Endothelial cell of umbilical vein (primary cell): ENCODE data around the gene STARD9. TPM values are rescaled to one million over a fixed set of nuclear protein-coding genes. Genes with fewer than 3 reads are reported as not detected.

Experiments used
- BruUV-seq: library from RNA; stranded (reverse); fragments of 400-500 nt; replicated peaks from 2 replicates; lab custom pipeline; 2021; lab: Mats Ljungman, UMichigan
- CTCF ChIA-PET: fragments of 300-600, 350-600 bp; sonication (Branson Sonifier 250); formaldehyde crosslinking; loops from one replicate; lab custom pipeline; 2021; ENCODE audit warnings: antibody characterized with exemption, inconsistent platforms; lab: Charles Lee
- POLR2A ChIA-PET: fragments of 300-600, 350-600 bp; sonication (Branson Sonifier 250); formaldehyde crosslinking; loops from one replicate; lab custom pipeline; 2021; ENCODE audit warnings: antibody characterized with exemption, inconsistent platforms; lab: Charles Lee
- DNase-seq: peaks from one replicate; pipeline ENCODE4 v3.0.0-alpha.2; 2011; ENCODE audit warnings: low read depth, low spot score
- FAIRE-seq: peaks from 2 replicates; lab custom pipeline; 2011; peaks lifted over from hg19 to GRCh38; lab: Jason Lieb, UNC
- H2AFZ ChIP-seq: 2 replicates; pipeline ENCODE4 v1.6.0; 2012; ENCODE audit warnings: low read depth, low read length, control low read depth, inconsistent platforms
- H3K27ac ChIP-seq: 2 replicates; pipeline ENCODE4 v1.5.1; 2011; ENCODE audit warnings: low read depth, mild to moderate bottlenecking, control low read depth, low read length, moderate library complexity; ENCODE audit not compliant: insufficient read depth
- H3K27me3 ChIP-seq, 2 experiments: 2 replicates each; pipeline versions ENCODE4 v1.6.0 to v1.6.1; 2011; ENCODE audit warnings: low read length in 2 of 2, mixed read lengths in 1 of 2; ENCODE audit not compliant: control insufficient read depth in 2 of 2, insufficient read depth in 2 of 2
- H3K36me3 ChIP-seq, 2 experiments: 2 replicates in 1 of 2; 3 replicates in 1 of 2; pipeline ENCODE4 v1.5.1; 2011; ENCODE audit warnings: low read length in 2 of 2, mild to moderate bottlenecking in 1 of 2, moderate library complexity in 1 of 2; ENCODE audit not compliant: control insufficient read depth in 2 of 2, insufficient read depth in 2 of 2; ENCODE audit errors: extremely low read depth in 1 of 2
- H3K4me1 ChIP-seq: 3 replicates; pipeline ENCODE4 v1.5.1; 2011; ENCODE audit warnings: mild to moderate bottlenecking, low read length; ENCODE audit not compliant: control insufficient read depth, insufficient read depth; ENCODE audit errors: extremely low read depth
- H3K4me2 ChIP-seq: 2 replicates; pipeline ENCODE4 v1.6.1; 2011; ENCODE audit warnings: low read length, control low read depth, mixed read lengths; ENCODE audit not compliant: insufficient read depth
- H3K4me3 ChIP-seq, 3 experiments: fragments of 200-600 bp in 1 of 3; sonication (generic), shearing (Covaris generic) in 1 of 3; replicated peaks in 1 of 3; 2 replicates each; pipeline ENCODE4 v1.5.1; 2011 to 2016; ENCODE audit warnings: control low read depth in 3 of 3, low read length in 3 of 3, mild to moderate bottlenecking in 2 of 3, inconsistent platforms in 1 of 3, low read depth in 1 of 3, moderate library complexity in 1 of 3; ENCODE audit not compliant: insufficient read depth in 1 of 3
- H3K79me2 ChIP-seq: 2 replicates; pipeline ENCODE4 v1.6.0; 2012; ENCODE audit warnings: low read length, inconsistent platforms; ENCODE audit not compliant: control insufficient read depth, insufficient read depth
- H3K9ac ChIP-seq: replicated peaks from 2 replicates; pipeline ENCODE3; 2011; ENCODE audit warnings: low read length, control low read depth; ENCODE audit not compliant: insufficient read depth; ENCODE audit errors: extremely low read depth
- H3K9me1 ChIP-seq: replicated peaks from 3 replicates; pipeline ENCODE4 v1.6.0; 2011; ENCODE audit warnings: mild to moderate bottlenecking, low read length; ENCODE audit not compliant: control insufficient read depth, insufficient read depth; ENCODE audit errors: extremely low read depth
- H3K9me3 ChIP-seq: replicated peaks from 2 replicates; pipeline ENCODE4 v1.5.1; 2012; ENCODE audit warnings: low read length, inconsistent platforms; ENCODE audit not compliant: control insufficient read depth, insufficient read depth
- H4K20me1 ChIP-seq: replicated peaks from 2 replicates; pipeline ENCODE3; 2011; ENCODE audit warnings: mild to moderate bottlenecking, low read length; ENCODE audit not compliant: control insufficient read depth, insufficient read depth; ENCODE audit errors: extremely low read depth
- EZH2 ChIP-seq: IDR thresholded peaks from 2 replicates; pipeline ENCODE4 v1.6.1; 2012; ENCODE audit warnings: borderline replicate concordance, low read depth, mild to moderate bottlenecking, moderate library complexity, low read length, inconsistent platforms; ENCODE audit not compliant: severe bottlenecking
- FOS ChIP-seq: IDR thresholded peaks from 2 replicates; pipeline ENCODE4 v1.6.1; 2011; ENCODE audit warnings: mild to moderate bottlenecking, low read length, moderate library complexity, borderline replicate concordance; ENCODE audit not compliant: insufficient read depth
- GATA2 ChIP-seq: IDR thresholded peaks from 2 replicates; pipeline ENCODE4 v1.7.0; 2011; ENCODE audit warnings: low read depth, mild to moderate bottlenecking, moderate library complexity, mixed read lengths, low read length; ENCODE audit not compliant: insufficient read length, insufficient read depth
- JUN ChIP-seq: IDR thresholded peaks from 2 replicates; pipeline ENCODE4 v1.6.1; 2011; ENCODE audit warnings: borderline replicate concordance, low read depth; ENCODE audit not compliant: insufficient read length, insufficient read depth
- MYC ChIP-seq: IDR thresholded peaks from one replicate; pipeline ENCODE4 v1.6.1; 2011; ENCODE audit warnings: mild to moderate bottlenecking, low read depth, low read length
- POLR2A ChIP-seq: IDR thresholded peaks from 2 replicates; pipeline ENCODE4 v1.6.1; 2012; ENCODE audit warnings: low read depth, mild to moderate bottlenecking, control low read depth, low read length
- POLR2AphosphoS5 ChIP-seq: IDR thresholded peaks from 2 replicates; pipeline ENCODE4 v1.6.1; 2012; ENCODE audit warnings: low read depth, mild to moderate bottlenecking, control low read depth, low read length, moderate library complexity; ENCODE audit not compliant: insufficient read depth
- dilution Hi-C: fragments of 300-500 bp; cut with MboI; formaldehyde crosslinking; loops from one replicate; pipeline ENCODE4 v1.15.0; 2019; ENCODE audit warnings: low sequenced_read_pairs; ENCODE audit not compliant: extremely low pct_ligation_motif_present
- intact Hi-C: fragments of 100-400 bp; cut with micrococcal nuclease; formaldehyde crosslinking; loops from one replicate; pipeline ENCODE4 v1.10.0; 2022
- polyA plus RNA-seq, 4 experiments: library from polyadenylated mRNA; depleted of rRNA in 3 of 4; stranded (reverse) in 3 of 4; unstranded in 1 of 4; fragments of >200 nt; gene quantifications; 2 replicates each; pipeline versions ENCODE4 v1.2.1 to v1.2.3, GENCODE V29; 2011 to 2012; ENCODE audit warnings: missing spikeins in 1 of 4
- total RNA-seq: library from RNA; stranded (reverse); gene quantifications from 2 replicates; pipeline ENCODE4 v1.2.3, GENCODE V29; 2021
- TF ChIP-seq, protein P1 (sequence below): IDR thresholded peaks from 2 replicates; pipeline ENCODE4 v1.6.1; 2011; ENCODE audit not compliant: insufficient read depth, insufficient read length
- TF ChIP-seq, protein P2 (sequence below), 2 donors: IDR thresholded peaks; 1 replicate in 1 of 2; 2 replicates in 1 of 2; pipeline ENCODE4 v1.5.1; 2011; ENCODE audit warnings: low read length in 2 of 2, mild to moderate bottlenecking in 2 of 2, moderate library complexity in 2 of 2, control low read depth in 1 of 2, inconsistent platforms in 1 of 2, low read depth in 1 of 2; ENCODE audit not compliant: insufficient read depth in 1 of 2; ENCODE audit errors: extremely low read depth in 1 of 2

STARD9 gene
- total and polyA plus RNA-seq, 2 donors (not counting 3 experiments of a cell fraction or from before 2014, with no cell fraction given) = 4.6 to 17.5 TPM

DNA sequence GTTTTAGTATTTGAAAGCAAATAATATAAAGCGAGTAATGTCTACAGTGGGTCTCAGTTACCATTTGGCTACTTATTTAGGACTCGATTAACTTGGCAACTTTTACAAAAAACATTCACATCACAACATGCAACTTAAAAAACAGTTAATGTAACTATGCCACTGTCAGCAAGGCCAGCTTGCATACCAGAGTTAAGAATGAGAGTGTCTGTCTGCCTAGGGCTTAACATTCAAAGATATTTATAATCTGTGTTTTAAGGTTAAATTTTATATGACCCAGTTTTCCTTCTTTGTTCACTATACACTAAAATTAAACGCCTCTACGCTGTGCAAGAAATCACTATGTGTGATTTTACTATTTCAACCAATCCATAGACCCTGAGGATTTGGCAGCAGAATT is 166.7 kb downstream of the STARD9 start:
- H3K36me3 ChIP-seq = peaks cover 4% of the 10 kb centered on the region in 2 experiments
- H3K9ac ChIP-seq = no peak overlapping the region
- H3K27ac ChIP-seq = no peak overlapping the region
- peaks cover 5% of the 10 kb centered on the region for H3K4me1 ChIP-seq
- CTCF ChIA-PET = no interaction called here
- H3K4me3 ChIP-seq = no peak overlapping the region
- intact Hi-C loops (no loop called here), dilution Hi-C loops (no loop called here)
- no peak overlapping the region for H3K4me2 ChIP-seq
- TF ChIP-seq MYC (no peak), FOS (no peak)
- POLR2A ChIA-PET = no interaction called here
- H3K79me2 ChIP-seq = no peaks in the 10 kb centered on the region
- H4K20me1 ChIP-seq = no peaks in the 10 kb centered on the region
- H3K9me1 ChIP-seq = no peaks in the 10 kb centered on the region
- H3K27me3 ChIP-seq = no peaks in the 10 kb centered on the region
- H3K9me3 ChIP-seq = no peaks in the 10 kb centered on the region
- DNase-seq (no peak), FAIRE-seq (no peak)
- no peak overlapping the region for H2AFZ ChIP-seq
- BruUV-seq = no TSS peak

DNA sequence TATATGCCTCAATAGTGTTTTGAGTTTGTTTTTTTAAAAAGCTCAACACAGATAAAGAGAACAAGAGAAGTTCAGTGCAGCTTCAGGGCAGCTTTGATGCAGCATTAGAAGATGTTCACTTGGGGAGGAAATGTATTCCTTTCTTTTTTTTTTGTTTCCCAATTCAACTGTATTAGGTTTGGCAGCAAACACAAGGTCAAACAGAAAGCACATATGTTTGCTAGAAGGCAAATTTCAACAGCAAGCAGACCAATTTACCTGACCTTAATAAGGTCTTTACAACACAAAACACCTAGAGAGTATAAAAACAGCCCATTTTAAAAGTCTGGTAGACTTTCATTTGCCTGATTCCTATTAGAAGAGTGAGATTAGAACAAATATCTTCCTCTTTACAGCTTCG is 168.8 kb downstream of the STARD9 start:
- Histone ChIP-seq H3K9me1 (no peaks in the 10 kb centered on the region), H3K27me3 (no peaks in the 10 kb centered on the region), H2AFZ (no peak overlapping the region), H3K4me2 (no peak overlapping the region), H3K79me2 (no peaks in the 10 kb centered on the region), H3K36me3 (peaks cover 4% of the 10 kb centered on the region in 2 experiments), H4K20me1 (no peaks in the 10 kb centered on the region), H3K27ac (no peak overlapping the region), H3K4me3 (no peak overlapping the region), H3K9ac (no peak overlapping the region), H3K4me1 (no peaks in the 10 kb centered on the region), H3K9me3 (no peaks in the 10 kb centered on the region)
- ChIA-PET CTCF (interaction anchor here (1.5 kb wide), 1 partner anchor 182 kb away, joined by 4 read pairs; no protein-coding TSS in a partner anchor), POLR2A (interaction anchor here (0.7 kb wide), 1 partner anchor 267 kb away, joined by 3 read pairs; no protein-coding TSS in a partner anchor)
- FAIRE-seq = no peak
- intact Hi-C loops (no loop called here), dilution Hi-C loops (no loop called here)
- DNase-seq = no peak
- no TSS peak for BruUV-seq
- TF ChIP-seq FOS (no peak), POLR2AphosphoS5 (no peak), POLR2A (no peak), EZH2 (no peak), GATA2 (no peak), JUN (no peak), MYC (no peak)
- TF ChIP-seq, protein P1, sequence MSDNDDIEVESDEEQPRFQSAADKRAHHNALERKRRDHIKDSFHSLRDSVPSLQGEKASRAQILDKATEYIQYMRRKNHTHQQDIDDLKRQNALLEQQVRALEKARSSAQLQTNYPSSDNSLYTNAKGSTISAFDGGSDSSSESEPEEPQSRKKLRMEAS = no peak
- TF ChIP-seq, protein P2, sequence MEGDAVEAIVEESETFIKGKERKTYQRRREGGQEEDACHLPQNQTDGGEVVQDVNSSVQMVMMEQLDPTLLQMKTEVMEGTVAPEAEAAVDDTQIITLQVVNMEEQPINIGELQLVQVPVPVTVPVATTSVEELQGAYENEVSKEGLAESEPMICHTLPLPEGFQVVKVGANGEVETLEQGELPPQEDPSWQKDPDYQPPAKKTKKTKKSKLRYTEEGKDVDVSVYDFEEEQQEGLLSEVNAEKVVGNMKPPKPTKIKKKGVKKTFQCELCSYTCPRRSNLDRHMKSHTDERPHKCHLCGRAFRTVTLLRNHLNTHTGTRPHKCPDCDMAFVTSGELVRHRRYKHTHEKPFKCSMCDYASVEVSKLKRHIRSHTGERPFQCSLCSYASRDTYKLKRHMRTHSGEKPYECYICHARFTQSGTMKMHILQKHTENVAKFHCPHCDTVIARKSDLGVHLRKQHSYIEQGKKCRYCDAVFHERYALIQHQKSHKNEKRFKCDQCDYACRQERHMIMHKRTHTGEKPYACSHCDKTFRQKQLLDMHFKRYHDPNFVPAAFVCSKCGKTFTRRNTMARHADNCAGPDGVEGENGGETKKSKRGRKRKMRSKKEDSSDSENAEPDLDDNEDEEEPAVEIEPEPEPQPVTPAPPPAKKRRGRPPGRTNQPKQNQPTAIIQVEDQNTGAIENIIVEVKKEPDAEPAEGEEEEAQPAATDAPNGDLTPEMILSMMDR (IDR thresholded peaks at IDR 0.05; ENCODE audit: extremely low read depth in 1 of 2, insufficient read depth in 1 of 2, low read depth in 1 of 2, low read length in 2 of 2) = no peak
